ENCODE data around the gene KCNT1. TPM values are rescaled to one million over a fixed set of nuclear protein-coding genes. Genes with fewer than 3 reads are reported as not detected.

The KCNT1 gene
- total RNA-seq, 1 experiment from 2014 or later = 0.68 TPM

- no peak overlapping the region for H2BK5ac ChIP-seq (ENCODE audit: insufficient read length, low read length)
- H3K9ac ChIP-seq (ENCODE audit: extremely low read depth, insufficient read length, low read length) = no peak overlapping the region
- no peak overlapping the region for H3K18ac ChIP-seq (ENCODE audit: insufficient read length, low read depth, low read length)
- H4K5ac ChIP-seq (ENCODE audit: insufficient read length, low read depth, low read length) = no peak overlapping the region
- H3K14ac ChIP-seq (ENCODE audit: insufficient read depth, low read length) = no peak overlapping the region
- H2BK120ac ChIP-seq (ENCODE audit: low read depth, low read length, poor library complexity, severe bottlenecking) = no peak overlapping the region
- H3K4me2 ChIP-seq (ENCODE audit: insufficient read depth, insufficient read length, low read length) = no peak overlapping the region
- no peak overlapping the region for H3T11ph ChIP-seq (ENCODE audit: low read length)
- Mint-ChIP-seq H3K9me3 (no peaks in the 10 kb centered on the region), H3K36me3 (ENCODE audit: insufficient read depth in 1 of 3, low read depth in 3 of 3) (peaks cover 48 to 95% (median 95%) of the 10 kb centered on the region in 3 experiments), H3K27me3 (ENCODE audit: low read depth) (peaks cover 2% of the 10 kb centered on the region; the same call in 1 of the 2 replicates), H3K4me3 (no peak overlapping the region), H3K27ac (no peak overlapping the region), H3K4me1 (no peaks in the 10 kb centered on the region)
- H4K8ac ChIP-seq (replicated peaks; ENCODE audit: insufficient read length, low read depth, low read length) = no peak overlapping the region
- no peak overlapping the region for H2BK15ac ChIP-seq (ENCODE audit: low read depth, low read length)
- H4K91ac ChIP-seq (ENCODE audit: insufficient read length, low read depth, low read length) = no peak overlapping the region
- H2AFZ ChIP-seq (ENCODE audit: low read length) = no peak overlapping the region
- H3K27me3 ChIP-seq (ENCODE audit: insufficient read depth, low read length) = no peaks in the 10 kb centered on the region
- H3K23ac ChIP-seq (ENCODE audit: insufficient read length, low read depth, low read length) = no peak overlapping the region
- H3K4me1 ChIP-seq (ENCODE audit: insufficient read depth, low read length) = no peaks in the 10 kb centered on the region
- TF ChIP-seq CTCF (conservative IDR thresholded peaks at IDR 0.05) = no peak
- H3K79me2 ChIP-seq (ENCODE audit: insufficient read depth, low read length) = 0 out of 2 replicates have a peak, but pooled peaks cover 1% of the 10 kb centered on the region
- H3K9me3 ChIP-seq (ENCODE audit: control insufficient read depth, low read depth, low read length) = no peaks in the 10 kb centered on the region
- H4K20me1 ChIP-seq (ENCODE audit: control insufficient read depth, insufficient read depth, insufficient read length) = no peaks in the 10 kb centered on the region
- no peak overlapping the region for H3K56ac ChIP-seq (ENCODE audit: insufficient read length, low read depth, low read length)
- no peaks in the 10 kb centered on the region for H3K23me2 ChIP-seq (ENCODE audit: insufficient read length, low read depth, low read length, poor library complexity, severe bottlenecking)
- no peak for DNase-seq
- H3K4ac ChIP-seq (ENCODE audit: low read depth, low read length) = no peak overlapping the region
- H3K79me1 ChIP-seq (ENCODE audit: insufficient read depth, low read depth, low read length, poor library complexity, severe bottlenecking) = no peaks in the 10 kb centered on the region
- H2BK12ac ChIP-seq (ENCODE audit: insufficient read length, low read depth, low read length) = no peak overlapping the region
- no peak overlapping the region for H2BK20ac ChIP-seq (ENCODE audit: low read depth, low read length, poor library complexity, severe bottlenecking)
- no peak overlapping the region for H3K27ac ChIP-seq (ENCODE audit: insufficient read length, low read depth, low read length)
- no CpG with 5 or more reads among the region's 66 CpGs for WGBS (ENCODE audit: extremely low coverage, insufficient read length, low lambda C conversion rate)
- no peak overlapping the region for H2AK5ac ChIP-seq (ENCODE audit: insufficient read length, low read length)
Observed at GRCh38 chr9:135817951-135818717, 116.1 kb downstream of the KCNT1 start.
